ENCODE measurements around the gene CHCHD6. TPM values are rescaled to one million over a fixed set of nuclear protein-coding genes. Genes with fewer than 3 reads are reported as not detected.

The CHCHD6 gene
- total RNA-seq, 4 donors from 2014 or later: 30.3 to 46.5 (median 33.6) TPM

GRCh38 chr3:126807795-126808194 lies 103.8 kb downstream of the CHCHD6 start:
- no peak for DNase-seq (ENCODE audit: low spot score in 2 of 2)
- TF ChIP-seq EP300 (IDR thresholded peaks at IDR 0.05): no peak
- no peak for TF ChIP-seq CTCF (IDR thresholded peaks at IDR 0.05)
- TF ChIP-seq POLR2A (IDR thresholded peaks at IDR 0.05): no peak
- H3K4me3 ChIP-seq: no peak overlapping the region
- H3K9me3 ChIP-seq: peaks cover 0 to 21% (median 0%) of the 10 kb centered on the region in 4 donors
- no peaks in the 10 kb centered on the region for H3K36me3 ChIP-seq
- no peaks in the 10 kb centered on the region for H3K4me1 ChIP-seq
- no peak overlapping the region for H3K27ac ChIP-seq
- 86 to 89% methylated on average over 4 of the region's 4 CpGs for WGBS, 2 donors
- no peaks in the 10 kb centered on the region for H3K27me3 ChIP-seq

GRCh38 chr3:126811530-126811929 lies 107.5 kb downstream of the CHCHD6 start:
- 67 to 73% methylated on average over 1 of the region's 1 CpG for WGBS, 2 donors
- peaks cover 0 to 4% (median 0%) of the 10 kb centered on the region in 4 donors for H3K4me1 ChIP-seq
- TF ChIP-seq POLR2A (IDR thresholded peaks at IDR 0.05) (no peak), CTCF (IDR thresholded peaks at IDR 0.05) (no peak), EP300 (IDR thresholded peaks at IDR 0.05) (no peak)
- no peaks in the 10 kb centered on the region for H3K36me3 ChIP-seq
- H3K9me3 ChIP-seq: peaks cover 0 to 21% (median 0%) of the 10 kb centered on the region in 4 donors
- H3K27me3 ChIP-seq: no peaks in the 10 kb centered on the region
- DNase-seq (ENCODE audit: low spot score in 2 of 2): no peak
- no peak overlapping the region for H3K27ac ChIP-seq
- H3K4me3 ChIP-seq: no peak overlapping the region

GRCh38 chr3:126816298-126816697 lies 112.3 kb downstream of the CHCHD6 start:
- TF ChIP-seq POLR2A (IDR thresholded peaks at IDR 0.05) (no peak), EP300 (IDR thresholded peaks at IDR 0.05) (no peak), CTCF (IDR thresholded peaks at IDR 0.05) (no peak)
- Histone ChIP-seq H3K4me1 (peaks cover 0 to 24% (median 6%) of the 10 kb centered on the region in 4 donors), H3K27ac (no peak overlapping the region), H3K36me3 (no peaks in the 10 kb centered on the region), H3K27me3 (no peaks in the 10 kb centered on the region), H3K4me3 (no peak overlapping the region), H3K9me3 (no peaks in the 10 kb centered on the region)
- DNase-seq (ENCODE audit: low spot score in 2 of 2): no peak
- WGBS, 2 donors: 82 to 90% methylated on average over 6 of the region's 6 CpGs

GRCh38 chr3:126816986-126817777 lies 113.1 kb downstream of the CHCHD6 start:
- H3K36me3 ChIP-seq: no peaks in the 10 kb centered on the region
- peak overlapping the region in 1 of 4 donors; percentile 43 for H3K27ac ChIP-seq
- TF ChIP-seq CTCF (IDR thresholded peaks at IDR 0.05): no peak
- WGBS, 2 donors: 52 to 58% methylated on average over 6 of the region's 6 CpGs
- no peaks in the 10 kb centered on the region for H3K27me3 ChIP-seq
- H3K4me1 ChIP-seq: peaks cover 0 to 24% (median 6%) of the 10 kb centered on the region in 4 donors
- DNase-seq (ENCODE audit: low spot score in 2 of 2): no peak
- no peak overlapping the region for H3K4me3 ChIP-seq
- no peaks in the 10 kb centered on the region for H3K9me3 ChIP-seq

- H3K36me3 ChIP-seq: no peaks in the 10 kb centered on the region
- no peak for DNase-seq (ENCODE audit: low spot score in 2 of 2)
- 92 to 96% methylated on average over 1 of the region's 1 CpG for WGBS, 2 donors
These were observed 113.7 kb downstream of the CHCHD6 start for GRCh38 chr3:126817781-126818180.

More at GRCh38 chr3:126817781-126818180, 113.7 kb downstream of the CHCHD6 start:
- Histone ChIP-seq H3K27ac (peak overlapping the region in 1 of 4 donors; percentile 43), H3K9me3 (no peaks in the 10 kb centered on the region), H3K27me3 (no peaks in the 10 kb centered on the region), H3K4me1 (peaks cover 0 to 24% (median 6%) of the 10 kb centered on the region in 4 donors), H3K4me3 (no peak overlapping the region)
- TF ChIP-seq CTCF (IDR thresholded peaks at IDR 0.05): no peak
- no peak for TF ChIP-seq POLR2A (IDR thresholded peaks at IDR 0.05)
- no peak for TF ChIP-seq EP300 (IDR thresholded peaks at IDR 0.05)
